ENCODE results near the gene KIAA1328.

KIAA1328 gene

GRCh38 chr18:37259711-37260110 lies 430.8 kb downstream of the KIAA1328 start:
- no peak for DNase-seq

GRCh38 chr18:37260367-37261093 lies 431.6 kb downstream of the KIAA1328 start:
- DNase-seq = no peak

GRCh38 chr18:37261246-37261840 lies 432.4 kb downstream of the KIAA1328 start:
- no peak for DNase-seq

GRCh38 chr18:37261988-37262387 lies 433.1 kb downstream of the KIAA1328 start:
- DNase-seq = no peak

- DNase-seq = no peak
These were observed 436.0 kb downstream of the KIAA1328 start for GRCh38 chr18:37264956-37265355.

- DNase-seq = no peak
These were observed 436.5 kb downstream of the KIAA1328 start for GRCh38 chr18:37265382-37265781.

GRCh38 chr18:37266290-37266689 lies 437.4 kb downstream of the KIAA1328 start:
- DNase-seq = peak; percentile 80

- peak; percentile 78 for DNase-seq
These were observed 441.2 kb downstream of the KIAA1328 start for GRCh38 chr18:37270038-37270665.

GRCh38 chr18:37270666-37271052 lies 441.7 kb downstream of the KIAA1328 start:
- DNase-seq = no peak

GRCh38 chr18:37272226-37272625 lies 443.3 kb downstream of the KIAA1328 start:
- DNase-seq = no peak

GRCh38 chr18:37272841-37273240 lies 443.9 kb downstream of the KIAA1328 start:
- no peak for DNase-seq

- no peak for DNase-seq
These were observed 445.6 kb downstream of the KIAA1328 start for GRCh38 chr18:37274309-37275236.

GRCh38 chr18:37275237-37275741 lies 446.4 kb downstream of the KIAA1328 start:
- no peak for DNase-seq

- no peak for DNase-seq
These were observed 447.4 kb downstream of the KIAA1328 start for GRCh38 chr18:37276111-37276890.

- DNase-seq = no peak
These were observed 448.9 kb downstream of the KIAA1328 start for GRCh38 chr18:37277804-37278203.

Measured in islet precursor cell (in vitro differentiated cells).